ENCODE data around the gene POLR1E. TPM values are rescaled to one million over a fixed set of nuclear protein-coding genes. Genes with fewer than 3 reads are reported as not detected.

The POLR1E gene
- total and polyA plus RNA-seq, 2 donors (not counting 3 experiments of a cell fraction or from before 2014, with no cell fraction given) = 9.0 to 21.2 TPM

GRCh38 chr9:37547328-37547878, 61.7 kb downstream of the POLR1E start:
- CTCF ChIA-PET = no interaction called here
- Histone ChIP-seq H3K27me3 (ENCODE audit: control insufficient read depth in 2 of 2, insufficient read depth in 2 of 2, low read length in 2 of 2) (no peaks in the 10 kb centered on the region), H3K4me3 (replicated peaks in 1 of 3; ENCODE audit: insufficient read depth in 1 of 3, low read depth in 1 of 3, low read length in 3 of 3) (no peak overlapping the region), H3K9me3 (replicated peaks; ENCODE audit: control insufficient read depth, insufficient read depth, low read length) (no peaks in the 10 kb centered on the region), H4K20me1 (replicated peaks; ENCODE audit: control insufficient read depth, extremely low read depth, insufficient read depth, low read length) (no peaks in the 10 kb centered on the region), H3K9ac (replicated peaks; ENCODE audit: extremely low read depth, insufficient read depth, low read length) (no peak overlapping the region), H3K79me2 (ENCODE audit: control insufficient read depth, insufficient read depth, low read length) (no peaks in the 10 kb centered on the region), H2AFZ (ENCODE audit: low read depth, low read length) (no peak overlapping the region), H3K4me2 (ENCODE audit: insufficient read depth, low read length) (no peak overlapping the region), H3K36me3 (ENCODE audit: control insufficient read depth in 2 of 2, extremely low read depth in 1 of 2, insufficient read depth in 2 of 2, low read length in 2 of 2) (no peaks in the 10 kb centered on the region), H3K4me1 (ENCODE audit: control insufficient read depth, extremely low read depth, insufficient read depth, low read length) (no peaks in the 10 kb centered on the region), H3K9me1 (replicated peaks; ENCODE audit: control insufficient read depth, extremely low read depth, insufficient read depth, low read length) (no peaks in the 10 kb centered on the region), H3K27ac (ENCODE audit: insufficient read depth, low read depth, low read length) (no peak overlapping the region)
- DNase-seq (ENCODE audit: low read depth, low spot score) = no peak
- POLR2A ChIA-PET = no interaction called here
- dilution Hi-C loops (cut with MboI; ENCODE audit: extremely low pct_ligation_motif_present, low sequenced_read_pairs) = no loop called here
- TF ChIP-seq, protein P1, sequence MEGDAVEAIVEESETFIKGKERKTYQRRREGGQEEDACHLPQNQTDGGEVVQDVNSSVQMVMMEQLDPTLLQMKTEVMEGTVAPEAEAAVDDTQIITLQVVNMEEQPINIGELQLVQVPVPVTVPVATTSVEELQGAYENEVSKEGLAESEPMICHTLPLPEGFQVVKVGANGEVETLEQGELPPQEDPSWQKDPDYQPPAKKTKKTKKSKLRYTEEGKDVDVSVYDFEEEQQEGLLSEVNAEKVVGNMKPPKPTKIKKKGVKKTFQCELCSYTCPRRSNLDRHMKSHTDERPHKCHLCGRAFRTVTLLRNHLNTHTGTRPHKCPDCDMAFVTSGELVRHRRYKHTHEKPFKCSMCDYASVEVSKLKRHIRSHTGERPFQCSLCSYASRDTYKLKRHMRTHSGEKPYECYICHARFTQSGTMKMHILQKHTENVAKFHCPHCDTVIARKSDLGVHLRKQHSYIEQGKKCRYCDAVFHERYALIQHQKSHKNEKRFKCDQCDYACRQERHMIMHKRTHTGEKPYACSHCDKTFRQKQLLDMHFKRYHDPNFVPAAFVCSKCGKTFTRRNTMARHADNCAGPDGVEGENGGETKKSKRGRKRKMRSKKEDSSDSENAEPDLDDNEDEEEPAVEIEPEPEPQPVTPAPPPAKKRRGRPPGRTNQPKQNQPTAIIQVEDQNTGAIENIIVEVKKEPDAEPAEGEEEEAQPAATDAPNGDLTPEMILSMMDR (IDR thresholded peaks at IDR 0.05; ENCODE audit: extremely low read depth in 1 of 2, insufficient read depth in 1 of 2, low read depth in 1 of 2, low read length in 2 of 2) = no peak
- TF ChIP-seq FOS (IDR thresholded peaks at IDR 0.05; ENCODE audit: borderline replicate concordance, insufficient read depth, low read length) (no peak), POLR2A (IDR thresholded peaks at IDR 0.05; ENCODE audit: low read depth, low read length) (no peak), POLR2AphosphoS5 (IDR thresholded peaks at IDR 0.05; ENCODE audit: insufficient read depth, low read depth, low read length) (no peak), MYC (IDR thresholded peaks at IDR 0.05; ENCODE audit: low read depth, low read length) (no peak), GATA2 (IDR thresholded peaks at IDR 0.05; ENCODE audit: insufficient read depth, insufficient read length, low read depth, low read length) (no peak), JUN (IDR thresholded peaks at IDR 0.05; ENCODE audit: borderline replicate concordance, insufficient read depth, insufficient read length, low read depth) (no peak), EZH2 (IDR thresholded peaks at IDR 0.05; ENCODE audit: borderline replicate concordance, low read depth, low read length, severe bottlenecking) (no peak)
- TF ChIP-seq, protein P2, sequence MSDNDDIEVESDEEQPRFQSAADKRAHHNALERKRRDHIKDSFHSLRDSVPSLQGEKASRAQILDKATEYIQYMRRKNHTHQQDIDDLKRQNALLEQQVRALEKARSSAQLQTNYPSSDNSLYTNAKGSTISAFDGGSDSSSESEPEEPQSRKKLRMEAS (IDR thresholded peaks at IDR 0.05; ENCODE audit: insufficient read depth, insufficient read length) = no peak
- FAIRE-seq = no peak
- intact Hi-C loops (cut with micrococcal nuclease) = no loop called here
- BruUV-seq (replicated peaks) = no TSS peak
